Thymus (tissue), 11 donors: ENCODE measurements around the gene YBX1. TPM values are rescaled to one million over a fixed set of nuclear protein-coding genes. Genes with fewer than 3 reads are reported as not detected.
"Not testable (repeated sequence)": the region's sequence is repeated elsewhere in the genome, so short reads cannot be mapped to it uniquely, and the experiment has no call there.

Source experiments
- DNase-seq, 9 donors: peaks; one replicate each; pipeline ENCODE4 v3.0.0-alpha.2; 2013; ENCODE audit warnings: low spot score in 9 of 9, low read depth in 6 of 9, missing footprints in 1 of 9
- H3K27ac ChIP-seq, 2 donors: one replicate each; pipeline ENCODE4 v1.5.1; 2013; ENCODE audit warnings: control low read depth in 1 of 2, low read depth in 1 of 2, low read length in 1 of 2, mild to moderate bottlenecking in 1 of 2, moderate library complexity in 1 of 2
- H3K27me3 ChIP-seq, 2 donors: one replicate each; pipeline ENCODE4 v1.5.1; 2013; ENCODE audit warnings: low read length in 1 of 2; ENCODE audit not compliant: control insufficient read depth in 2 of 2, insufficient read depth in 1 of 2
- H3K36me3 ChIP-seq, 2 donors: one replicate each; pipeline ENCODE4 v1.5.1; 2013; ENCODE audit warnings: low read length in 1 of 2, mild to moderate bottlenecking in 1 of 2, moderate library complexity in 1 of 2; ENCODE audit not compliant: control insufficient read depth in 2 of 2, insufficient read depth in 2 of 2
- H3K4me1 ChIP-seq, 2 donors: one replicate each; pipeline ENCODE4 v1.5.1; 2013; ENCODE audit warnings: low read length in 2 of 2; ENCODE audit not compliant: control insufficient read depth in 2 of 2, insufficient read depth in 2 of 2
- H3K4me3 ChIP-seq, 2 donors: one replicate each; pipeline ENCODE4 v1.5.1; 2013; ENCODE audit warnings: low read length in 2 of 2, control low read depth in 1 of 2, mild to moderate bottlenecking in 1 of 2
- H3K9me3 ChIP-seq, 2 donors: one replicate each; pipeline ENCODE4 v1.5.1; 2013; ENCODE audit warnings: low read length in 1 of 2, mild to moderate bottlenecking in 1 of 2; ENCODE audit not compliant: control insufficient read depth in 2 of 2, insufficient read depth in 1 of 2
- WGBS: extraction: QIAGEN DNeasy Blood & Tissue Kit; methylation state at CpG from one replicate; pipeline ENCODE4 v1.1.7; 2013; 5-methylcytosine and 5-hydroxymethylcytosine counted together
- polyA plus RNA-seq: library from polyadenylated mRNA; stranded (reverse); fragments of 200-250 nt; gene quantifications from one replicate; pipeline ENCODE4 v1.2.3, GENCODE V29; 2013
- total RNA-seq: library from RNA; stranded (reverse); fragments of 120-200 nt; gene quantifications from one replicate; pipeline ENCODE4 v1.2.4, GENCODE V29; 2013
- donor health status: healthy.

The YBX1 gene
- total and polyA plus RNA-seq, 2 donors: 497 to 564 TPM

DNA sequence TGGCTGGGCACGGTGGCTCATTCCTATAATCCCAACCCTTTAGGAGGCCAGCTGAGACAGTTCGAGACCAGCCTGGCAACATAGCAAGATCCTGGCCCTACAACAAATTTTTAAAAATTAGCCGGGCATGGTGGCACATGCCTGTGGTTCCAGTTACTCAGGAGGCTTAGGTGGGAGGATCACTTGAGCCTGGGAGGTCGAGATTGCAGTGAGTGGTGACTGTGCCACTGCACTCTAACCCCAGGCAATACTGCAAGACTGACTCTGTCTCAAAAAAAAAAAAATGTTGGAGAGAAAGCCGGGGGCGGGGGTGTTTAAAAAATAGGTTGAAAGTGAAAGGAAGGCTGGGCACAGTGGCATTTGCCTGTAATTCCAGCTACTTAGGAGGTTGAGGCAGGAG is 41.3 kb downstream of the YBX1 start:
- no peaks in the 10 kb centered on the region for H3K27me3 ChIP-seq
- no peak overlapping the region for H3K27ac ChIP-seq
- H3K9me3 ChIP-seq: no peaks in the 10 kb centered on the region
- H3K36me3 ChIP-seq: no peaks in the 10 kb centered on the region
- 91% methylated on average over 6 of the region's 6 CpGs for WGBS
- H3K4me3 ChIP-seq: no peak overlapping the region
- no peak for DNase-seq
- H3K4me1 ChIP-seq: no peaks in the 10 kb centered on the region

DNA sequence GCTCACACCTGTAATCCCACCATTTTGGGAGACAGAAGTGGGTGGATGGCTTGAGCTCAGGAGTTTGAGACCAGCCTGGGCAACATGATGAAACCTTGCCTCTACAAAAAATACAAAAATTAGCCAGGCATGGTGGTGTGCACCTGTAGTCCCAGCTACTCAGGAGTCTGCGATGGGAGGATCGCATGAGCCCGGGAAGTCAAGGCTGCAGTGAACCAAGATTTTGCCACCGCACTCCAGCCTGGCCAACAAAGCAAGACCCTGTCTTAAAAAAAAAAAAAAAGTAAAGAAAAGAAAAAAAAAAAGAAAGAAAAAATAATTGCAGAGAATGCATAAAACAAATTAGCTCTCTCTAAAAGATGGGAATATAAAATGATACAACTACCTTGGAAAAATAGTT is 43.6 kb downstream of the YBX1 start:
- not testable (repeated sequence) for H3K4me3 ChIP-seq, H3K36me3 ChIP-seq, H3K27me3 ChIP-seq, H3K9me3 ChIP-seq, DNase-seq, H3K4me1 ChIP-seq, H3K27ac ChIP-seq
- 99% methylated on average over 4 of the region's 4 CpGs for WGBS

DNA sequence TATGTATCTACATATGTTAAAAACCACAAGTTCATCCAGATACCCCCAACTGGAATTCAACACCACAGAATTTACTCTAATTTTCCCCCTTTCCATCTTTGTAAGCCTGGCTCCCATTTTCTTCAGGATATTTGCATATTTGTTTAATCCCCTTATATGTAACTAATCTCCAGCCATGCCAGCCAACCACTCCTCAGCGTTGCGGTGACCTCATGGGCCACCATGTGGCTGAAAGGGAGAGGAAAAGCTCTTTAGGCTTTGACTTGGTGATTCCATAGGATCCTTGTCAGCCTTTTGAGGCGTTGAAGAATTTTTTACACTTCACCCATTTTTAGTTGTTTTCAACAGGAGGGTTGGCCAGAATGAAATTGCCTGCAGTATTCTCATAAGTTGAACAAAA is 47.8 kb downstream of the YBX1 start:
- over 99% methylated on average over 3 of the region's 3 CpGs for WGBS
- no peak for DNase-seq
- H3K4me1 ChIP-seq: no peaks in the 10 kb centered on the region
- no peaks in the 10 kb centered on the region for H3K9me3 ChIP-seq
- no peaks in the 10 kb centered on the region for H3K27me3 ChIP-seq
- H3K4me3 ChIP-seq: no peak overlapping the region
- no peak overlapping the region for H3K27ac ChIP-seq
- H3K36me3 ChIP-seq: no peaks in the 10 kb centered on the region

DNA sequence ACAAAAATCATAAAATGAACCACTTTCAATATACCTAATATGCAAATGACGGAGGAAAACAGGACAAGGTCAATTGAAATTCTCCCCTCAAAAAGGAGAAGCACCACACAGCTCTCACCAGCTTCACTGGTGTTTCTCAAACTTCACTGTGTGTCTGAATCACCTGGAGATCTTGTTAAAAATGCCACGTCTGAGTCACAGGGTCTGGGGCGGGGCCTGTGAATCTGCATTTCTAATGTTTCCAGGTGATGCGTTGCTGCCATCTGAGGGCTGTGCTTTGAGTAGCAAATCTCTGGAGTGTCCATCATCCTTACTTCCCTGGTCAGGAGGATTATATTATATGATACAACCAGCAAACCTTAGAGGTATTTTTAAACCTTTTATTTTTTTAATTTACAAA is 48.8 kb downstream of the YBX1 start:
- Histone ChIP-seq H3K27me3 (no peaks in the 10 kb centered on the region), H3K4me1 (no peaks in the 10 kb centered on the region), H3K4me3 (no peak overlapping the region), H3K27ac (no peak overlapping the region), H3K9me3 (no peaks in the 10 kb centered on the region), H3K36me3 (no peaks in the 10 kb centered on the region)
- 82% methylated on average over 4 of the region's 4 CpGs for WGBS
- DNase-seq: no peak

GRCh38 chr1:42731585-42731984 is 49.4 kb downstream of the YBX1 start:
- no peaks in the 10 kb centered on the region for H3K27me3 ChIP-seq
- no peaks in the 10 kb centered on the region for H3K36me3 ChIP-seq
- H3K9me3 ChIP-seq: no peaks in the 10 kb centered on the region
- no peak for DNase-seq
- H3K4me3 ChIP-seq: no peak overlapping the region
- no peaks in the 10 kb centered on the region for H3K4me1 ChIP-seq
- H3K27ac ChIP-seq: no peak overlapping the region
- 97% methylated on average over 3 of the region's 3 CpGs for WGBS

DNA sequence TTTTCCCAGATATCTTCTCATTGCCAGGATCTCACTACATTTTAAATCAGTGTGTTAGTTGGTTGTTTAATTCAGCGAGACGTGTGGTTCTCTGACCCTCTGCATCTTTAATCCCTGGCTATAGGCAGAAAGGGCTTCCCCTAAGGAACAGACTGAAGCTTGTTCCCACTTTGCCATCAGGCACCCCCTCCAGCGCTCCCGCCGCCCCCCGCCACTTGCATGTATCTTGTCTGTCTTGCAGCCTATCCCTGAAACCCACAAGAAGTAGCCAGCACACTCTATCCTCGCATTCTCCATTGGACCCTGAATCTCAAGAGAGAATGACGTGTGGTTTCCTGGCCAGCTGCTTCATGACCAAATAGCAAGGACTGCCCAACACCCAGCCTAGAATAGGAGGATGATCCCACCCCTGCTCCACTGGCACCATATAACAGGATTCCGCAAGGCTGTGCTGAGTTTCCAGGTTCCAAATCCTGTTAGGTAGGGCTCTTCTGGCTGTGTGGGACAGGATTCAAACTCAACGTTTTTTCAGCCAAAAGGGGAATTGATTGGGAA is 50.0 kb downstream of the YBX1 start:
- no peak for DNase-seq
- Histone ChIP-seq H3K27ac (no peak overlapping the region), H3K27me3 (no peaks in the 10 kb centered on the region), H3K9me3 (no peaks in the 10 kb centered on the region), H3K4me1 (no peaks in the 10 kb centered on the region), H3K4me3 (no peak overlapping the region), H3K36me3 (no peaks in the 10 kb centered on the region)
- WGBS: 93% methylated on average over 10 of the region's 10 CpGs

- WGBS: 95% methylated on average over 12 of the region's 12 CpGs
- no peak overlapping the region for H3K4me3 ChIP-seq
- no peak overlapping the region for H3K27ac ChIP-seq
- no peaks in the 10 kb centered on the region for H3K27me3 ChIP-seq
- no peak for DNase-seq
- H3K4me1 ChIP-seq: peaks cover 0 to 3% of the 10 kb centered on the region in 2 donors
- H3K36me3 ChIP-seq: no peaks in the 10 kb centered on the region
- no peaks in the 10 kb centered on the region for H3K9me3 ChIP-seq
These were observed 51.4 kb downstream of the YBX1 start for GRCh38 chr1:42733415-42734200.

DNA sequence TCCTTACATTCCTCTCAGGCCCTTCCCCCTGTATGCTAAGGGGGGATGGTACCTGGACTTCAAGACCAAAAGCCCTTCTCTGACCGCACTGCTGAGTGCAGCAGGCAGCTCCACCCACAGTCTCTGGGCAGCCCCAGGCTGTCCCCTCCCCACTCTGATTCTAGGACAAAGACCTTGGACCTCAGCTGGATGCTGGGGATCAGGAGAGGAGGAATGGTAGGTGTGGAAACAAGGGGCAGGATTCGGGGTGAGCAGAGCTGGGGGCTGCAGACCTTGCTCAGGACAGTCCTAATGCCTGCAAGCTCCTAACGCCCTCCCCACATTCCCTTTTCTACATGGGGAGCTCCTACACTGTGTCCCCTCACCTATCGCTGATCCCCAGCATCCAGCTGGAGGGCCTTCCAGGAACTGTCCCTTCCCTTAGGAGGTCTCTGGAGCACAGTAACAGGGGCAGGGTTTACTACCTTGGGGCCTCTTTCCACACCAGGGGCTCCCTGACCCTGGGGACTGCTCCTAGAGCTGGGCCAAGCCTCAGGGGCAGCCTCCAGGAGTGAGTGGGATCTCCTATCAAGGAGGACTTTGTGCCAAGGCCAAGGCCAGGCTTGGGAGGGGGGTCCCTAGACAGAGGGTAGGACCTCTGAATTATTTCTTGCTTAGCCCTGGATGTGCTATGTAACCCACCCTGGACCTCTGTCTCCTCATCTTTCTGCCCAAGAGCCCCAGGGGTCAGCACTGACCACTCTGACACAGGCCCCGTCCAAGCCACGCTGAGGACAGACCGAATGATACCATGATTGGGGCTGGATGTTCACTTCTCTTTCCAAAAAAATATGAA is 52.2 kb downstream of the YBX1 start:
- peaks cover 0 to 3% of the 10 kb centered on the region in 2 donors for H3K4me1 ChIP-seq
- no peak overlapping the region for H3K27ac ChIP-seq
- no peaks in the 10 kb centered on the region for H3K27me3 ChIP-seq
- DNase-seq: no peak
- no peaks in the 10 kb centered on the region for H3K9me3 ChIP-seq
- H3K4me3 ChIP-seq: no peak overlapping the region
- WGBS: 93% methylated on average over 7 of the region's 7 CpGs
- no peaks in the 10 kb centered on the region for H3K36me3 ChIP-seq

- WGBS: 96% methylated on average over 11 of the region's 11 CpGs
- Histone ChIP-seq H3K4me1 (peaks cover 0 to 3% of the 10 kb centered on the region in 2 donors), H3K27me3 (no peaks in the 10 kb centered on the region), H3K36me3 (no peaks in the 10 kb centered on the region), H3K4me3 (no peak overlapping the region), H3K27ac (no peak overlapping the region), H3K9me3 (no peaks in the 10 kb centered on the region)
- DNase-seq: no peak
These were observed 52.8 kb downstream of the YBX1 start for GRCh38 chr1:42735056-42735455.
